ENCODE measurements around the gene PPP1R2.
"Not testable (repeated sequence)": the region's sequence is repeated elsewhere in the genome, so short reads cannot be mapped to it uniquely, and the experiment has no call there.

The PPP1R2 gene

GRCh38 chr3:195542698-195543499 lies at the start of gene PPP1R2:
TSS of gene PPP1R2 (minus strand) at chr3:195543325. CDS start at chr3:195543025, 300 bp downstream.
- H3K27me3 Mint-ChIP-seq, result peaks cover 23% of the 10 kb centered on the region
- peak within 1 kb of the TSS; percentile 97 for H3K27ac Mint-ChIP-seq
- peaks cover 63% of the 10 kb centered on the region for H3K4me1 Mint-ChIP-seq (ENCODE audit: low read depth)
- intact Hi-C loops (cut with micrococcal nuclease), result no loop called here
- no peaks in the 10 kb centered on the region for H3K9me3 Mint-ChIP-seq
- H3K36me3 Mint-ChIP-seq (ENCODE audit: low read depth), result peaks cover 27% of the 10 kb centered on the region
- H3K4me3 Mint-ChIP-seq, result peak within 1 kb of the TSS; percentile 87

GRCh38 chr3:195591852-195592251 lies 48.7 kb upstream of the PPP1R2 start:
- no peak overlapping the region for H3K27ac Mint-ChIP-seq
- no peak overlapping the region for H3K4me3 Mint-ChIP-seq
- H3K9me3 Mint-ChIP-seq, result no peaks in the 10 kb centered on the region
- no peaks in the 10 kb centered on the region for H3K4me1 Mint-ChIP-seq (ENCODE audit: low read depth)
- H3K36me3 Mint-ChIP-seq (ENCODE audit: low read depth), result no peaks in the 10 kb centered on the region
- H3K27me3 Mint-ChIP-seq, result peaks cover 24% of the 10 kb centered on the region
- intact Hi-C loops (cut with micrococcal nuclease), result no loop called here

GRCh38 chr3:195591220-195591619 lies 48.1 kb upstream of the PPP1R2 start:
- H3K27me3 Mint-ChIP-seq, result peaks cover 27% of the 10 kb centered on the region
- no peaks in the 10 kb centered on the region for H3K4me1 Mint-ChIP-seq (ENCODE audit: low read depth)
- no peak overlapping the region for H3K4me3 Mint-ChIP-seq
- no peaks in the 10 kb centered on the region for H3K36me3 Mint-ChIP-seq (ENCODE audit: low read depth)
- H3K9me3 Mint-ChIP-seq, result no peaks in the 10 kb centered on the region
- H3K27ac Mint-ChIP-seq, result no peak overlapping the region
- intact Hi-C loops (cut with micrococcal nuclease), result no loop called here

- H3K27ac Mint-ChIP-seq; H3K4me1 Mint-ChIP-seq (ENCODE audit: low read depth); intact Hi-C loops (cut with micrococcal nuclease); H3K4me3 Mint-ChIP-seq; H3K9me3 Mint-ChIP-seq; H3K36me3 Mint-ChIP-seq (ENCODE audit: low read depth): not testable (repeated sequence)
- peaks cover 31% of the 10 kb centered on the region for H3K27me3 Mint-ChIP-seq
Measured at GRCh38 chr3:195590381-195590780, 47.3 kb upstream of the PPP1R2 start.

DNA sequence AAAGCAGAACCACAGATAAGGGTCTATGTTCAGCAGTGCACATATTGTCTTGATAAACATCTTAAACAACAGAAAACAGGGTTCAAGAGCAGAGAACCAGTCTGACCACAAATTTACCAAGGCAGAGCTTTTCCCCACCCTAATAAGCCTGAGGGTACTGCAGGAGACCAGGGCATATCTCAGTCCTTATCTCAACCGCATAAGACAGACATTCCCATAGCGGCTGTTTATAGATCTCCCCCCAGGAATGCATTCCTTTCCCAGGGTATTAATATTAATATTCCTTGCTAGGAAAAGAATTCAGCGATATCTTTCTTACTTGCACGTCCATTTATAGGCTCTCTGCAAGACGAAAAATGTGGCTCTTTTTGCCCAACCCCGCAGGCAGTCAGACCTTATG lies 46.7 kb upstream of the PPP1R2 start:
- H3K4me1 Mint-ChIP-seq (ENCODE audit: low read depth); intact Hi-C loops (cut with micrococcal nuclease); H3K36me3 Mint-ChIP-seq (ENCODE audit: low read depth); H3K9me3 Mint-ChIP-seq; H3K4me3 Mint-ChIP-seq; H3K27ac Mint-ChIP-seq: not testable (repeated sequence)
- peaks cover 37% of the 10 kb centered on the region for H3K27me3 Mint-ChIP-seq

- Mint-ChIP-seq H3K27ac (no peak overlapping the region), H3K36me3 (ENCODE audit: low read depth) (no peaks in the 10 kb centered on the region), H3K4me3 (no peak overlapping the region), H3K4me1 (ENCODE audit: low read depth) (no peaks in the 10 kb centered on the region), H3K27me3 (peaks cover 47% of the 10 kb centered on the region), H3K9me3 (no peaks in the 10 kb centered on the region)
- intact Hi-C loops (cut with micrococcal nuclease), result no loop called here
Measured at GRCh38 chr3:195587824-195588223, 44.7 kb upstream of the PPP1R2 start.

- H3K4me1 Mint-ChIP-seq (ENCODE audit: low read depth), result no peaks in the 10 kb centered on the region
- intact Hi-C loops (cut with micrococcal nuclease), result no loop called here
- no peaks in the 10 kb centered on the region for H3K9me3 Mint-ChIP-seq
- no peaks in the 10 kb centered on the region for H3K36me3 Mint-ChIP-seq (ENCODE audit: low read depth)
- peaks cover 46% of the 10 kb centered on the region for H3K27me3 Mint-ChIP-seq
- no peak overlapping the region for H3K4me3 Mint-ChIP-seq
- no peak overlapping the region for H3K27ac Mint-ChIP-seq
Measured at GRCh38 chr3:195587406-195587805, 44.3 kb upstream of the PPP1R2 start.

GRCh38 chr3:195584543-195584870 lies 41.4 kb upstream of the PPP1R2 start:
- H3K27ac Mint-ChIP-seq, result no peak overlapping the region
- peaks cover 51% of the 10 kb centered on the region for H3K27me3 Mint-ChIP-seq
- H3K4me1 Mint-ChIP-seq (ENCODE audit: low read depth), result no peaks in the 10 kb centered on the region
- intact Hi-C loops (cut with micrococcal nuclease), result no loop called here
- no peak overlapping the region for H3K4me3 Mint-ChIP-seq
- no peaks in the 10 kb centered on the region for H3K36me3 Mint-ChIP-seq (ENCODE audit: low read depth)
- no peaks in the 10 kb centered on the region for H3K9me3 Mint-ChIP-seq

GRCh38 chr3:195583831-195584542 lies 40.9 kb upstream of the PPP1R2 start, which contains the start of gene APOD:
TSS of gene APOD (minus strand) at chr3:195583940. CDS start at chr3:195579461, 4,479 bp downstream.
- no peak within 1 kb of the TSS for H3K27ac Mint-ChIP-seq
- no peaks in the 10 kb centered on the region for H3K36me3 Mint-ChIP-seq (ENCODE audit: low read depth)
- no peak within 1 kb of the TSS for H3K4me3 Mint-ChIP-seq
- no peaks in the 10 kb centered on the region for H3K9me3 Mint-ChIP-seq
- peaks cover 55% of the 10 kb centered on the region for H3K27me3 Mint-ChIP-seq
- H3K4me1 Mint-ChIP-seq (ENCODE audit: low read depth), result no peaks in the 10 kb centered on the region
- intact Hi-C loops (cut with micrococcal nuclease), result no loop called here

DNA sequence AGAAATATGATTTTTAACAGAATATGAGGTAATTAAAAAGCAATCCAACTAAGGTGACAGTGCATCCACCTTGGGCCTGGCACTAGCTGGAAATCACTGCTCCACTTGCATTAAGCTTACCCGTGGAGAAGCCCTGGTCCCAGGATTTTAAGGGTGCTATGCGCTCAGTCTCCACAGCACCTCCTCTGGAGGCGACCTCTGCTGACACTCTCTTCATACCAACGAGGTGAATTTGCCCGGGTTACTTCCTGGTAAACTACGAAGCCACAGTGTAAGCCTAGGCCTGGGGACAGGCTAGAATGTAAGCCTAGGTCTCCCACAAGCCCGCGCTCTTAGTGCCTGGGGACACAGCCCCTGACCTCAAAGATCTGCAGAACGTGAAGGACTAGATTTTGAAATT lies 39.8 kb upstream of the PPP1R2 start:
- Mint-ChIP-seq H3K4me3 (no peak overlapping the region), H3K36me3 (ENCODE audit: low read depth) (no peaks in the 10 kb centered on the region), H3K4me1 (ENCODE audit: low read depth) (peaks cover under 1% of the 10 kb centered on the region), H3K27ac (no peak overlapping the region), H3K9me3 (no peaks in the 10 kb centered on the region), H3K27me3 (peaks cover 65% of the 10 kb centered on the region)
- intact Hi-C loops (cut with micrococcal nuclease), result no loop called here

DNA sequence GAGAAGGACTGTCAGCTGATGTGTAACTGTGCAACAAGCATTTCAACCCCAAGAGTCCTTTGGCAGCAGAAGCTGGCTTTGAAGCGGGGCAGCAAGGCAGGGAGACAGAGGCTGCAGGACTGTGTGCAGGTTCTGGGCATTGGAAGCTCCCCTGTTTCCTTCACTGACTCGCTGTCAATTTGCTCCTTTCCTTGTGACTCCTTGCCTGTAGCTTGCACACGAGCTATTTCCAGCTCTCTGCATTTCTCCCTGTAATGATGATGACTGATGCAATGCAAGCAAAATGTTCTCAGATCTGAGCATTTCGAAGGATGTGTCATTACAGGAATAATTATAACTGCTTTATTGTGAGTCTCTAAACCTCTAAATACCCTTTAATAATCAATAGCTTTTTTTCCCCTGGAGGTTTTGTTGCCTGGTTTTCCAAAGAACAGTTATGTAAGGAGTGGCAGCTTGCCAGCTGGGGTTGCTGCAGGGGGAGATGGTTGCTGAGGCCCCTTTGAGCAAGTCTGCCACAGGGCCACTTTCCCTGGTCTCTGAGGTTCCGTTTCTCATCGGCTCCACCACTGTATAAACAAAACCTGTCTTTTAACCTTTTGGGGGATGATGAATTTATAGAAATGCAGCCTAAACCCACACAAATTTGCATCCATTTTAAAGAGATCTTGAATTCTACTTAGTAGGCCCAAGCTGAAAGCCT lies 37.8 kb upstream of the PPP1R2 start:
- Mint-ChIP-seq H3K4me1 (ENCODE audit: low read depth) (peaks cover 5% of the 10 kb centered on the region), H3K27me3 (peaks cover 62% of the 10 kb centered on the region), H3K27ac (no peak overlapping the region), H3K36me3 (ENCODE audit: low read depth) (no peaks in the 10 kb centered on the region), H3K4me3 (no peak overlapping the region), H3K9me3 (no peaks in the 10 kb centered on the region)
- intact Hi-C loops (cut with micrococcal nuclease), result no loop called here

DNA sequence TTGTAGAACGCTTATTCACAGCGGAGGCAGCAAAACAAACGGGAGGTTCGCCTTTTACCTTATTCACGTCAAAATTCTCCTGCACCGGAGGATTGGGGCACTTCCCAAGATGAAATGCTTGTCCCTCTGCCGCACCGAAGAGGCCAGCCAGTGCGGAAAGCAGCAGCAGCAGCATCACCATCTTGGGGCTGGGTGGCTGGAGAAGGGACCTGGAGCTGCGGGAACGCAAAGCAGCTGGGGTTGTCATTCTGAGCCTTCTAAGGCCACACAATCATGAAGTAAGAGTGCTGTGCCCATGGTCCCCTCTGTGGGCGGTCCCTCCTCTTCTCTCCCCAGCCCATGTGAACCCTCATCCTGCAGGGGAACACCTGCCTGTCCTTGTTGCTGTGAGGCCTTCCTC lies 36.2 kb upstream of the PPP1R2 start:
- Mint-ChIP-seq H3K27me3 (peaks cover 49% of the 10 kb centered on the region), H3K4me3 (no peak overlapping the region), H3K4me1 (ENCODE audit: low read depth) (peaks cover 5% of the 10 kb centered on the region), H3K36me3 (ENCODE audit: low read depth) (no peaks in the 10 kb centered on the region), H3K9me3 (no peaks in the 10 kb centered on the region), H3K27ac (no peak overlapping the region)
- intact Hi-C loops (cut with micrococcal nuclease), result no loop called here

GRCh38 chr3:195578565-195578964 lies 35.4 kb upstream of the PPP1R2 start:
- Mint-ChIP-seq H3K4me1 (ENCODE audit: low read depth) (peaks cover 5% of the 10 kb centered on the region), H3K36me3 (ENCODE audit: low read depth) (no peaks in the 10 kb centered on the region), H3K27ac (no peak overlapping the region), H3K27me3 (peaks cover 52% of the 10 kb centered on the region), H3K4me3 (no peak overlapping the region), H3K9me3 (no peaks in the 10 kb centered on the region)
- intact Hi-C loops (cut with micrococcal nuclease), result no loop called here

GRCh38 chr3:195577645-195578177 lies 34.6 kb upstream of the PPP1R2 start:
- Mint-ChIP-seq H3K9me3 (no peaks in the 10 kb centered on the region), H3K27me3 (peaks cover 47% of the 10 kb centered on the region), H3K36me3 (ENCODE audit: low read depth) (no peaks in the 10 kb centered on the region), H3K4me3 (no peak overlapping the region), H3K4me1 (ENCODE audit: low read depth) (peaks cover 5% of the 10 kb centered on the region), H3K27ac (no peak overlapping the region)
- intact Hi-C loops (cut with micrococcal nuclease), result no loop called here

Measured in dendritic cell treated with granulocyte-macrophage colony-stimulating factor and Interleukin-4, amounts not matched to agents 40 ng/mL and 50 ng/mL, for 4 days (primary cell).